GM23338 (cell line): Measurements from ENCODE around the gene HEATR5B. TPM values are rescaled to one million over a fixed set of nuclear protein-coding genes. Genes with fewer than 3 reads are reported as not detected.

Source experiments
- ATAC-seq: fragments of 200-7000 bp; cut with Tn5 transposase; 3 replicates; pipeline ENCODE4 v1.9.1; 2020
- DNase-seq: peaks from one replicate; pipeline ENCODE4 v3.0.0-alpha.2; 2015; ENCODE audit warnings: low spot score
- H2AFZ ChIP-seq: fragments of 200-600 bp; sonication (generic); 2 replicates; pipeline ENCODE4 v1.8.0; 2016; ENCODE audit warnings: antibody characterized with exemption, mild to moderate bottlenecking, moderate library complexity
- H3F3A ChIP-seq: fragments of 200-600 bp; sonication (generic); replicated peaks from 2 replicates; pipeline ENCODE4 v1.8.0; 2017; ENCODE audit warnings: antibody characterized with exemption, mixed run types, low read depth
- H3K27ac ChIP-seq: fragments of 200-600 bp; sonication (generic); 2 replicates; pipeline ENCODE4 v1.6.1; 2016; ENCODE audit warnings: low read depth
- H3K27me3 ChIP-seq: fragments of 200-600 bp; sonication (generic); 2 replicates; pipeline ENCODE4 v1.8.0; 2016; ENCODE audit warnings: mild to moderate bottlenecking, mixed run types, moderate library complexity; ENCODE audit not compliant: insufficient read depth
- H3K36me3 ChIP-seq: fragments of 200-600 bp; sonication (generic); 2 replicates; pipeline ENCODE4 v1.8.0; 2016; ENCODE audit warnings: mild to moderate bottlenecking; ENCODE audit not compliant: insufficient read depth
- H3K4me1 ChIP-seq: fragments of 200-600 bp; sonication (generic); 2 replicates; pipeline ENCODE4 v1.8.0; 2016; ENCODE audit warnings: mild to moderate bottlenecking, moderate library complexity; ENCODE audit not compliant: insufficient read depth
- H3K4me2 ChIP-seq: fragments of 200-600 bp; sonication (generic); 2 replicates; pipeline ENCODE4 v1.7.1; 2017; ENCODE audit warnings: mixed run types
- H3K4me3 ChIP-seq: fragments of 200-600 bp; sonication (generic); 2 replicates; pipeline ENCODE4 v1.6.1; 2016; ENCODE audit warnings: mixed run types
- H3K79me2 ChIP-seq: fragments of 200-600 bp; sonication (generic); replicated peaks from 2 replicates; pipeline ENCODE4 v1.8.0; 2017; ENCODE audit warnings: mild to moderate bottlenecking; ENCODE audit not compliant: insufficient read depth
- H3K9me2 ChIP-seq: fragments of 200-600 bp; sonication (generic); 2 replicates; pipeline ENCODE4 v1.8.0; 2017; ENCODE audit not compliant: insufficient read depth
- H4K20me1 ChIP-seq: fragments of 200-600 bp; sonication (generic); replicated peaks from 2 replicates; pipeline ENCODE4 v1.8.0; 2017; ENCODE audit warnings: mild to moderate bottlenecking; ENCODE audit not compliant: insufficient read depth
- H3K27ac Mint-ChIP-seq: 2 replicates; pipeline ENCODE4 v1.8.0; 2020; ENCODE audit warnings: inconsistent platforms, mild to moderate bottlenecking, moderate library complexity, mixed read lengths
- H3K27me3 Mint-ChIP-seq: 3 replicates; pipeline ENCODE4 v1.8.0; 2022; ENCODE audit warnings: low read depth, mild to moderate bottlenecking, moderate library complexity, mixed read lengths, inconsistent platforms; ENCODE audit not compliant: insufficient read depth, poor library complexity
- H3K36me3 Mint-ChIP-seq: 3 replicates; pipeline ENCODE4 v1.8.0; 2021; ENCODE audit warnings: low read depth, mild to moderate bottlenecking, inconsistent platforms, moderate library complexity, mixed read lengths
- H3K4me1 Mint-ChIP-seq: 3 replicates; pipeline ENCODE4 v1.8.0; 2020; ENCODE audit warnings: mild to moderate bottlenecking, inconsistent platforms, mixed read lengths
- H3K4me3 Mint-ChIP-seq: 3 replicates; pipeline ENCODE4 v1.8.0; 2021; ENCODE audit warnings: moderate library complexity, mild to moderate bottlenecking, inconsistent platforms, mixed read lengths
- H3K9me3 Mint-ChIP-seq: 3 replicates; pipeline ENCODE4 v1.8.0; 2020; ENCODE audit warnings: moderate library complexity, mild to moderate bottlenecking, inconsistent platforms, mixed read lengths
- CREB1 ChIP-seq: fragments of 250-450 bp; sonication (Bioruptor Pico); IDR thresholded peaks from 2 replicates; pipeline ENCODE4 v1.5.0; 2020; ENCODE audit warnings: low read depth, mild to moderate bottlenecking, moderate library complexity
- CTCF ChIP-seq, 2 experiments: fragments of 200-600 bp in 1 of 2; sonication (generic) in 1 of 2; conservative IDR thresholded peaks; 2 replicates each; pipeline versions ENCODE4 v1.5.1 to v1.6.1; 2016 to 2017; ENCODE audit warnings: antibody characterized with exemption in 2 of 2, low read depth in 2 of 2, mild to moderate bottlenecking in 2 of 2, moderate library complexity in 1 of 2
- EZH2 ChIP-seq: fragments of 200-600 bp; sonication (generic); IDR thresholded peaks from one replicate; pipeline ENCODE4 v1.8.0; 2017; ENCODE audit warnings: antibody characterized with exemption, mild to moderate bottlenecking, low read depth; ENCODE audit not compliant: unreplicated experiment
- JUNB ChIP-seq: IDR thresholded peaks from one replicate; pipeline ENCODE4 v1.6.1; 2016; ENCODE audit warnings: antibody characterized with exemption; ENCODE audit not compliant: unreplicated experiment
- NANOG ChIP-seq: IDR thresholded peaks from 2 replicates; pipeline ENCODE4 v1.6.1; 2016; ENCODE audit warnings: antibody characterized with exemption, borderline replicate concordance
- POLR2AphosphoS5 ChIP-seq: IDR thresholded peaks from 2 replicates; pipeline ENCODE4 v1.6.1; 2016; ENCODE audit warnings: antibody characterized with exemption, low read depth
- REST ChIP-seq: IDR thresholded peaks from one replicate; pipeline ENCODE4 v1.6.1; 2018; ENCODE audit warnings: antibody characterized with exemption; ENCODE audit not compliant: unreplicated experiment
- STAT1 ChIP-seq: IDR thresholded peaks from one replicate; pipeline ENCODE4 v1.6.1; 2016; ENCODE audit warnings: antibody characterized with exemption; ENCODE audit not compliant: unreplicated experiment
- ZNF331 ChIP-seq: fragments of 250-450 bp; sonication (Bioruptor Pico); IDR thresholded peaks from 2 replicates; pipeline ENCODE4 v1.5.0; 2020; ENCODE audit warnings: low read depth, mild to moderate bottlenecking, moderate library complexity
- polyA plus RNA-seq: library from polyadenylated mRNA; unstranded; fragments of >200 nt; fragmentation: Nextera tagmentation; extraction: Ambion mirVana; gene quantifications from 2 replicates; pipeline ENCODE4 v1.2.1, GENCODE V29; 2016
- total RNA-seq: library from RNA; depleted of rRNA; stranded (reverse); fragments of >200 nt; shearing (Covaris generic); gene quantifications from 2 replicates; pipeline ENCODE4 v1.2.3, GENCODE V29; 2014
- TF ChIP-seq, protein P1 (sequence below): IDR thresholded peaks from 2 replicates; pipeline ENCODE4 v1.6.1; 2016; ENCODE audit warnings: antibody characterized with exemption

HEATR5B gene
- total and polyA plus RNA-seq, 2 experiments from 2014 or later, result 4.0 to 18.8 TPM

- TF ChIP-seq CTCF (conservative IDR thresholded peaks at IDR 0.05; ENCODE audit: low read depth in 2 of 2) (no peak), NANOG (no peak), POLR2AphosphoS5 (no peak), CREB1 (CRISPR knock-in tag) (no peak), EZH2 (no peak), ZNF331 (no peak), REST (no peak), STAT1 (no peak), JUNB (no peak)
- TF ChIP-seq, protein P1, sequence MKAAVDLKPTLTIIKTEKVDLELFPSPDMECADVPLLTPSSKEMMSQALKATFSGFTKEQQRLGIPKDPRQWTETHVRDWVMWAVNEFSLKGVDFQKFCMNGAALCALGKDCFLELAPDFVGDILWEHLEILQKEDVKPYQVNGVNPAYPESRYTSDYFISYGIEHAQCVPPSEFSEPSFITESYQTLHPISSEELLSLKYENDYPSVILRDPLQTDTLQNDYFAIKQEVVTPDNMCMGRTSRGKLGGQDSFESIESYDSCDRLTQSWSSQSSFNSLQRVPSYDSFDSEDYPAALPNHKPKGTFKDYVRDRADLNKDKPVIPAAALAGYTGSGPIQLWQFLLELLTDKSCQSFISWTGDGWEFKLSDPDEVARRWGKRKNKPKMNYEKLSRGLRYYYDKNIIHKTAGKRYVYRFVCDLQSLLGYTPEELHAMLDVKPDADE, result no peak
Measured at GRCh38 chr2:36976065-36976464, 108.1 kb downstream of the HEATR5B start (continued).

- H3K4me3 Mint-ChIP-seq, result no peak overlapping the region
- TF ChIP-seq NANOG, result no peak
- H3K27ac Mint-ChIP-seq, result no peak overlapping the region
- H3K27me3 ChIP-seq, result no peaks in the 10 kb centered on the region
- no peak overlapping the region for H3K27ac ChIP-seq
- H3F3A ChIP-seq, result no peaks in the 10 kb centered on the region
- peaks cover 6% of the 10 kb centered on the region; the same call in 2 of the 3 replicates for H3K9me3 Mint-ChIP-seq
- H3K79me2 ChIP-seq, result no peaks in the 10 kb centered on the region
- no peak overlapping the region for H3K4me3 ChIP-seq
- peaks cover 4% of the 10 kb centered on the region; the same call in 1 of the 2 replicates for H3K4me1 ChIP-seq
- no peak overlapping the region for H2AFZ ChIP-seq
- no peaks in the 10 kb centered on the region for H3K9me2 ChIP-seq
- ATAC-seq (no peak), DNase-seq (no peak)
- H3K4me2 ChIP-seq, result no peak overlapping the region
- H3K4me1 Mint-ChIP-seq, result peaks cover 2% of the 10 kb centered on the region; the same call in 2 of the 3 replicates
- H3K36me3 Mint-ChIP-seq, result peaks cover 8% of the 10 kb centered on the region; the same call in 2 of the 3 replicates
- peaks cover 10% of the 10 kb centered on the region for H3K27me3 Mint-ChIP-seq
- H4K20me1 ChIP-seq, result no peaks in the 10 kb centered on the region
- H3K36me3 ChIP-seq, result peaks cover 5% of the 10 kb centered on the region; the same call in 1 of the 2 replicates
Measured at GRCh38 chr2:36975306-36975705, 108.9 kb downstream of the HEATR5B start.
